Skin of body (tissue), 2 donors: ENCODE data around the gene RNF208. TPM values are rescaled to one million over a fixed set of nuclear protein-coding genes. Genes with fewer than 3 reads are reported as not detected.

Experiments
- DNase-seq: peaks from one replicate; lab custom pipeline; 2025; lab: John Stamatoyannopoulos, UW
- total RNA-seq: library from RNA; depleted of rRNA; stranded (reverse); fragments of >200 nt; gene quantifications from one replicate; pipeline ENCODE4 v1.2.3, GENCODE V29; 2014

The RNF208 gene
- total RNA-seq, 1 donor from 2014 or later, result 0.20 TPM

- DNase-seq, result no peak
These were observed 43.7 kb downstream of the RNF208 start for GRCh38 chr9:137178201-137178938.

DNA sequence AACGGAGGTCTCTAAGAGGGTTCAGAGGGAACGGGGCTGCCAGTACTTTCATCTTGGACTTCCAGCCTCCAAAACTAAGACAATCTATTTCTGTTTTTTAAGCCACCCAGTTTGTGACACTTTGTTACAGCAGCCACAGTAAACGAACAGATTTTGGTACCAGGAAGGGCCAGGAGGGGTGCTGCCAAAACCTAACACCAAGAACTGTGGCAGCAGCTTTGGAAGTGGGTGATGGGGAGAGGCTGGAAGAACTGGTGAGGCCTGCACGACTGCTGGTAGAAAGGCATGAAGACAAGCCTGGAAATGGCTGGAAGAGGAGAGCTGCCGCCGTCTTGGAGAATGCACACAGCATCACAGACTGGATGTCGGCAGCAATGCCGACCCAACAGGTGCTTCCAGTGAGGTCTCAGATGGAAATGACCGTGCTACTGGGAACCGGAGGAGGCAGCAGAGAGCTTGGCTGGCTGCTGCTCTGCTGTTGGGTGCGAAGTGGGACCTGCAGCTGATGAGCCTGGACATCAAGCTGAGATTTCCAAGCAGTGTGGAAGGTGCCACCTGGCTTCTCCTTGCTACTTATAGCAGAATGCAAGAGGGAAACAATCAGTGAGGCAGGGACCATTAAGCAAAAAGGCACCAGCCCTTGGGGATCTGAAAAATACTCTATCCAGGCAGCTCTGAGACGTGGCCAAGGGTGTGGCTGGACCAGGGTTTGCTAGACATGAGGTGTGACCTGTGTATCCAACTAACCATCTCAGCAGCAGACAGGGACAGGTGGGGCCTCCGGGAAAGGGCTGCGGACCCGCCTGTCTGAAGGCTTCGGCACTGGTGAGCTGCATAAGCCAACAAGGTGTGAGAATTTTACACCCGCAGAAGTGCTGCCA, 45.5 kb downstream of the RNF208 start:
- no peak for DNase-seq

GRCh38 chr9:137175345-137175961, 46.6 kb downstream of the RNF208 start:
- DNase-seq, result no peak

DNA sequence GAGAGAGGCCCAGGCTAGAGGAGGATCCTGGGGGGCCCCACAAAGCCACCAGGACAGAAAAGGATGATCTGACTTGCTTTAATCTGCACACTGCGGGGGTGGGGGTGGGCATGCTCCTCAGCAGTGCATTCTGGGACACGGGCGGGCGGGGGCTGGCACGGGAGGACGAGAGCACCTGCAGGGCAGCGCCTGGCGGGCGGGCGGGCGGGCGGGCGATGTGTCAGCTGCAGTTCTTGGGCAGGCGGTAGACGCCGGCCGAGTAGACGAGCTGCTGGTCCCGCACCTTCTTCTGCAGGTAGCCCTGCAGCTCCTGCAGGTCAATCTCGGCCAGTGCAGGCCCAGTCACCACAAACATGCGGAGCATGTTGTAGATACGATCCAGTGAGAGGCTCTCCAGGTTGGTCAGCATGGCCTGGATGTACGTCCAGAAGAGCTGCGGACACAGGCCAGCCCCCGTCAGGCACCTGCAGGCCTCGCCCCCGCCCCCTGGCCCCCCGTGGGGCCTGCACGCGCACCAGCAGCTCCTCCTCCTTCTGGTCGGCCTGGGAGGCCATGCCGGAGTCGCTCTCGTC, 47.2 kb downstream of the RNF208 start:
- no peak for DNase-seq

- DNase-seq, result no peak
These were observed 48.0 kb downstream of the RNF208 start for GRCh38 chr9:137173796-137174664.

DNA sequence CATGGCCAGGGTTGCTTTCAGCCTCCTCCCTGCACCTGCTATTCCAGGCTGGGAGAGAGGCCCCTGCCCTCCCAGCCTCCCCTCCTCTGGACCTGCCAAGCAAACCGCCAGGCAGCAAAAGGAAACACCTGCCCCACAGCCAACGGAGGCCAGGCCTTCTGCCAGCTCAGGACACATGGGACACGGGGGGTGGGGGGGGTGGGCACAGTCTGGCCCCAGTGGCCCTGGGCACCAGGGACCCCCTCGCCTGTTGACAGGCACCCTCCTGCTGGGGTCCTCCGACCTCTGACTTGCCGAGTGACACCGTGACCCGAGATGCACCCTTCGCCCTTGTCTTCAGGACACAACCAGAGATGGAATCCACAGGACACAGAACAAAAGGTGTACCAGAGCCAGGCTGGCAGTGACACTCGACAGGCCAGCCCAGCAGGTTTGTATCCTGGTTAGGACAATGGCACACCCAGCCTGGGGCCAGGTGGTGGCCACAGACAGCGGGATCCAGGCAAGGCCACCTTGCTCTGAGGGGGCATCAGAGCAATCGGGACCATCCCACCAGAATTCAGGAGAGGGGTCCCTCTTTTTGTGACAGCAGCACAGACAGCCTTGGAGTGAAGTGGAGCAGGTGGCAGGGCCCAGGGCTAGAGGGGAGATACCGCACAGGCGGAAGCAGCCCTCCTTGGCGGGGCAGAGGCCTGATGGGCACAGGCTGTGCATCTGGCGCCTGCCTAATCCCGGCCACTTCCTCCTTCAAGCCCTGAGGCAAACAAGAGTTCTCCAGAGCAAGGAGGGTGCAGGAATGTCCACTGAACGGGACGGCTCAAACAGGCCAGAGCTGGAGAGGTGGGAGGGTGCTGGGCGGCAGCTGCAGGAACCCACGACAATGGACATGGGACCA, 48.9 kb downstream of the RNF208 start:
- no peak for DNase-seq

GRCh38 chr9:137171149-137171900, 50.7 kb downstream of the RNF208 start:
- no peak for DNase-seq

DNA sequence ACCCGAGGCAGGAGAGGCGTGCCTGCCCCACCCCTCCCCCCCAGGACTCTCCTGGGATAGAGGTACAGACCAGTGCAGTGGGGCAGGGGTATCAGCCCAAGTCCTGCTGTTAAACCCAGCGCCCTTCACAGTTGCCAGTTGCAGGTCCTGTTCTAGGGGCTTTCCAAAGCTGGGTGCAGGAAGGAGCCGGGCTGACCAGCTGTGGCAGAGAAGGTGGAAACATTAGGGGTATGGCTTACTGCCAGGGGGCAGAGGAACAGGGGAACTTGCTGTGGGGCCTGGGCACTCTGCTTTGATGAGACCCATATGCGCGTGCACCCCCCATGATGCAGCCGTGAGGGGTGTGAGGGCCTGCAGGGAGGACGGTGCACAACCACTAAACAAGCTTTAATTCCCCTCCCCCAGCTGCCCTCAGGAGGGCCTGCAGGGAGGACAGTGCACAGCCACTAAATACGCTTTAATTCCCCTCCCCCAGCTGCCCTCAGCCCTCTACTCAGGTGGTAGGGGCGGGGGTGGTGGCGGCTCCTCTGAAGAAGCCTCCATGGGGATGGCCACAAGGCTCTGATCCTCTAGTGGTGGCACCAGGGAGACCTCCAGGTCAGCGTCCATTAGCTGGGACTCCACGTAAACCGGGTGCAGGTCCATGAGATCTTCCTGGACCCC, 51.4 kb downstream of the RNF208 start:
- no peak for DNase-seq

Other genes with a start within 250 kb of the RNF208 start
- 15.3 TPM for gene PTGDS, start 244.7 kb downstream of the RNF208 start, total RNA-seq
- 0.20 TPM for gene LCNL1, start 239.2 kb downstream of the RNF208 start, total RNA-seq
- 13.0 TPM for gene PAXX, start 229.8 kb downstream of the RNF208 start, total RNA-seq
- 12.7 TPM for gene CLIC3, start 225.7 kb downstream of the RNF208 start, total RNA-seq
- gene ABCA2, start 194.0 kb downstream of the RNF208 start, total RNA-seq, result 13.6 TPM
- gene FUT7, start 190.2 kb downstream of the RNF208 start, total RNA-seq, result 0.39 TPM
- gene NPDC1, start 176.1 kb downstream of the RNF208 start, total RNA-seq, result 15.4 TPM
- 8.0 TPM for gene ENTPD2, start 168.2 kb downstream of the RNF208 start, total RNA-seq
- 5.8 TPM for gene SAPCD2, start 151.7 kb downstream of the RNF208 start, total RNA-seq
- gene UAP1L1, start 144.7 kb downstream of the RNF208 start, total RNA-seq, result 5.4 TPM
- 39.5 TPM for gene MAN1B1, start 135.3 kb downstream of the RNF208 start, total RNA-seq
- 32.4 TPM for gene DPP7, start 107.5 kb downstream of the RNF208 start, total RNA-seq
- gene GRIN1, start 83.1 kb downstream of the RNF208 start, total RNA-seq, result 0.89 TPM
- gene LRRC26, start 52.2 kb downstream of the RNF208 start, total RNA-seq, result not detected
- not detected for gene TMEM210, start 50.2 kb downstream of the RNF208 start, total RNA-seq
- gene ANAPC2, start 33.7 kb downstream of the RNF208 start, total RNA-seq, result 22.0 TPM
- gene SSNA1, start 33.6 kb downstream of the RNF208 start, total RNA-seq, result 24.1 TPM
- gene TPRN, start 21.5 kb downstream of the RNF208 start, total RNA-seq, result 3.4 TPM
- 19.5 TPM for gene TMEM203, start 16.6 kb downstream of the RNF208 start, total RNA-seq
- 3.0 TPM for gene NDOR1, start 16.5 kb downstream of the RNF208 start, total RNA-seq
- gene CYSRT1, start 2.9 kb upstream of the RNF208 start, total RNA-seq, result 1.4 TPM
- gene RNF224, start 5.3 kb upstream of the RNF208 start, total RNA-seq, result not detected
- not detected for gene SLC34A3, start 8.7 kb upstream of the RNF208 start, total RNA-seq
- gene TUBB4B, start 19.0 kb upstream of the RNF208 start, total RNA-seq, result 97.1 TPM
- not detected for gene STPG3, start 29.0 kb upstream of the RNF208 start, total RNA-seq
- gene NELFB, start 33.1 kb upstream of the RNF208 start, total RNA-seq, result 21.3 TPM
- 1.7 TPM for gene TOR4A, start 55.5 kb upstream of the RNF208 start, total RNA-seq
- gene NRARP, start 80.0 kb upstream of the RNF208 start, total RNA-seq, result 9.9 TPM
- gene EXD3, start 200.9 kb upstream of the RNF208 start, total RNA-seq, result 7.6 TPM
- 0.30 TPM for gene NOXA1, start 201.2 kb upstream of the RNF208 start, total RNA-seq
- 0.10 TPM for gene ENTPD8, start 219.1 kb upstream of the RNF208 start, total RNA-seq
- gene NSMF, start 237.1 kb upstream of the RNF208 start, total RNA-seq, result 11.6 TPM